ENCODE results near the gene FOXC2. TPM values are rescaled to one million over a fixed set of nuclear protein-coding genes. Genes with fewer than 3 reads are reported as not detected.

Gene FOXC2
- total and polyA plus RNA-seq, 2 donors (not counting 1 experiment from before 2014, with no cell fraction given), result not detected

DNA sequence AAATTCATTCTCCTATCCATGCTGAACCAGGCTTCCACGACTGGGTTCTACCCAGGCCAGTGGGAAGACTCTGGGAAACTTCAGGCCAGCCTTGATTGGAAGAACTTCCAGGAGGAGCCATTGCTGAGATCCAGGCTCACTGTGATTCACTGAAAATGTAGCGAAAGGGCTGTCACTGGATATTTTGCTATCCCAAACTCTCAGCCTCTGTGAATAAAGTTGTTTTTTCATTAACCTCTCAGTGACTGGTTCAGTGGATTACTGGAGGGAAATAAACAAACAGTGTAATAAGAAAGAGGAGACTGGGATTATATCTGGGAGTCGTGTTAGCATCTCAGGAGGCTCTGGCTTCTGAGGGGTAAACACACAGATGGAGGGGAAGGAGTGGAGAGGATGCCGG is 14.8 kb downstream of the FOXC2 start:
- TF ChIP-seq, protein P1, sequence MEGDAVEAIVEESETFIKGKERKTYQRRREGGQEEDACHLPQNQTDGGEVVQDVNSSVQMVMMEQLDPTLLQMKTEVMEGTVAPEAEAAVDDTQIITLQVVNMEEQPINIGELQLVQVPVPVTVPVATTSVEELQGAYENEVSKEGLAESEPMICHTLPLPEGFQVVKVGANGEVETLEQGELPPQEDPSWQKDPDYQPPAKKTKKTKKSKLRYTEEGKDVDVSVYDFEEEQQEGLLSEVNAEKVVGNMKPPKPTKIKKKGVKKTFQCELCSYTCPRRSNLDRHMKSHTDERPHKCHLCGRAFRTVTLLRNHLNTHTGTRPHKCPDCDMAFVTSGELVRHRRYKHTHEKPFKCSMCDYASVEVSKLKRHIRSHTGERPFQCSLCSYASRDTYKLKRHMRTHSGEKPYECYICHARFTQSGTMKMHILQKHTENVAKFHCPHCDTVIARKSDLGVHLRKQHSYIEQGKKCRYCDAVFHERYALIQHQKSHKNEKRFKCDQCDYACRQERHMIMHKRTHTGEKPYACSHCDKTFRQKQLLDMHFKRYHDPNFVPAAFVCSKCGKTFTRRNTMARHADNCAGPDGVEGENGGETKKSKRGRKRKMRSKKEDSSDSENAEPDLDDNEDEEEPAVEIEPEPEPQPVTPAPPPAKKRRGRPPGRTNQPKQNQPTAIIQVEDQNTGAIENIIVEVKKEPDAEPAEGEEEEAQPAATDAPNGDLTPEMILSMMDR (IDR thresholded peaks at IDR 0.05), result no peak
- TF ChIP-seq EZH2 (IDR thresholded peaks at IDR 0.05; ENCODE audit: borderline replicate concordance, insufficient read depth, low read depth, low read length, poor library complexity, severe bottlenecking), result no peak
- H2AFZ ChIP-seq (ENCODE audit: insufficient read depth, low read depth, low read length, poor library complexity, severe bottlenecking), result no peak overlapping the region
- intact Hi-C loops (cut with micrococcal nuclease), result no loop called here
- no peaks in the 10 kb centered on the region for H3K36me3 ChIP-seq (replicated peaks in 1 of 2; ENCODE audit: control extremely low read depth in 1 of 2, control insufficient read depth in 1 of 2, extremely low read depth in 1 of 2, insufficient read depth in 2 of 2, low read length in 1 of 2)
- H3K79me2 ChIP-seq (ENCODE audit: control insufficient read depth, insufficient read depth, low read length), result no peaks in the 10 kb centered on the region
- no peak overlapping the region for H3K27ac Mint-ChIP-seq
- CTCF ChIA-PET, result interaction anchor here (1.6 kb wide), 1 partner anchor 17 kb away, joined by 4 read pairs; no protein-coding TSS in a partner anchor
- ATAC-seq (ENCODE audit: low read depth) (no peak), DNase-seq (no peak)
- POLR2A ChIA-PET, result no interaction called here
- no peak overlapping the region for H3K4me2 ChIP-seq (replicated peaks; ENCODE audit: low read depth, low read length, poor library complexity, severe bottlenecking)
- peaks cover 0 to 52% (median 21%) of the 10 kb centered on the region in 4 experiments for H3K27me3 ChIP-seq (replicated peaks in 1 of 4; ENCODE audit: control extremely low read depth in 1 of 4, control insufficient read depth in 3 of 4, insufficient read depth in 4 of 4, low read length in 3 of 4)
- H3K4me3 Mint-ChIP-seq, result no peak overlapping the region
- H4K20me1 ChIP-seq (ENCODE audit: control insufficient read depth, insufficient read depth, low read length, poor library complexity, severe bottlenecking), result no peaks in the 10 kb centered on the region
- 75% methylated on average over 3 of the region's 4 CpGs for WGBS (ENCODE audit: insufficient coverage)
- peaks cover 2 to 4% of the 10 kb centered on the region in 2 donors for H3K4me1 ChIP-seq (ENCODE audit: control insufficient read depth in 2 of 2, insufficient read depth in 2 of 2, low read length in 2 of 2)
- no peaks in the 10 kb centered on the region for H3K9me3 ChIP-seq (ENCODE audit: control extremely low read depth in 1 of 3, control insufficient read depth in 2 of 3, insufficient read depth in 1 of 3, low read length in 2 of 3)
- H3K27me3 Mint-ChIP-seq, result peaks cover 62% of the 10 kb centered on the region
- no peak overlapping the region for H3K27ac ChIP-seq (ENCODE audit: low read length in 2 of 2)
- peaks cover 12% of the 10 kb centered on the region for H3K4me1 Mint-ChIP-seq
- H3K9me3 Mint-ChIP-seq (ENCODE audit: insufficient read depth), result no peaks in the 10 kb centered on the region
- H3K4me3 ChIP-seq (ENCODE audit: control extremely low read depth in 1 of 5, extremely low read depth in 1 of 5, insufficient read depth in 1 of 5, low read depth in 2 of 5, low read length in 4 of 5), result no peak overlapping the region
- H3K9ac ChIP-seq (ENCODE audit: low read length), result no peak overlapping the region

DNA sequence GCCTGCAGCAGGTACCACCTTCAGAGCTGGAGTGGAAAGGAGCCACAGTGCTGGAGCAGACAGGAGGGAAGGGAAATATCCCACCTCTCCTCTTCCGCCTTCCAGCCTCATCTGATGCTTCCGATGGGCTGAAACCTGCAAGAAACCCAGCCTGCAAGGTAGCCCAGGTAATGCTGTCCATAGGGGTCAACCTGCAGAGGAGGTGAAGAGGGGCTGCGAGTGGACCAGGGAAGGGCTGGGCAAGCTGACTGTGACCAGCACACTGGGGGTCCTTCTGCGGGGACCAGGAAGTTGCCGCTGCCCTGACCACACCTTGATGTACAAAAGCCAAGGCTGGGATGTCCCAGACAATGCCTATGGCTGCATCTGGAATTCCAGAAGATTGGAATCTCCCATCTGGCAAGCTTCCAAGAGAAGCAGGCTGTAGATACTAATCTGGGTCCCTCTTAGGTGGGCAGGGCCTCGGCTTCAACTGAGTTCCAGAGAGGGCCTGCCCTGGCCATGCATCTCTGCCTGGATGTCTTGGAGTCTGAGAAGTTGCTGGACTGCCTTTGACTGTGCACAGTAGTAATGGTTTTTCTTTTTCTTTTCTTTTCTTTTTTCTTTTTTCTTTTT is 17.5 kb downstream of the FOXC2 start:
- Histone ChIP-seq H3K4me3 (ENCODE audit: control extremely low read depth in 1 of 5, extremely low read depth in 1 of 5, insufficient read depth in 1 of 5, low read depth in 2 of 5, low read length in 4 of 5) (no peak overlapping the region), H3K9ac (ENCODE audit: low read length) (no peak overlapping the region), H3K27me3 (replicated peaks in 1 of 4; ENCODE audit: control extremely low read depth in 1 of 4, control insufficient read depth in 3 of 4, insufficient read depth in 4 of 4, low read length in 3 of 4) (peaks cover 0 to 27% (median 8%) of the 10 kb centered on the region in 4 experiments), H3K4me1 (ENCODE audit: control insufficient read depth in 2 of 2, insufficient read depth in 2 of 2, low read length in 2 of 2) (no peaks in the 10 kb centered on the region), H4K20me1 (ENCODE audit: control insufficient read depth, insufficient read depth, low read length, poor library complexity, severe bottlenecking) (no peaks in the 10 kb centered on the region), H3K79me2 (ENCODE audit: control insufficient read depth, insufficient read depth, low read length) (no peaks in the 10 kb centered on the region), H2AFZ (ENCODE audit: insufficient read depth, low read depth, low read length, poor library complexity, severe bottlenecking) (no peak overlapping the region), H3K4me2 (replicated peaks; ENCODE audit: low read depth, low read length, poor library complexity, severe bottlenecking) (no peak overlapping the region), H3K27ac (ENCODE audit: low read length in 2 of 2) (no peak overlapping the region), H3K36me3 (replicated peaks in 1 of 2; ENCODE audit: control extremely low read depth in 1 of 2, control insufficient read depth in 1 of 2, extremely low read depth in 1 of 2, insufficient read depth in 2 of 2, low read length in 1 of 2) (no peaks in the 10 kb centered on the region), H3K9me3 (ENCODE audit: control extremely low read depth in 1 of 3, control insufficient read depth in 2 of 3, insufficient read depth in 1 of 3, low read length in 2 of 3) (no peaks in the 10 kb centered on the region)
- ATAC-seq (ENCODE audit: low read depth), result no peak
- peaks cover 45% of the 10 kb centered on the region for H3K27me3 Mint-ChIP-seq
- no peak overlapping the region for H3K27ac Mint-ChIP-seq
- TF ChIP-seq, protein P1 (IDR thresholded peaks at IDR 0.05), result no peak
- no peak for TF ChIP-seq EZH2 (IDR thresholded peaks at IDR 0.05; ENCODE audit: borderline replicate concordance, insufficient read depth, low read depth, low read length, poor library complexity, severe bottlenecking)
- DNase-seq, result no peak
- POLR2A ChIA-PET, result no interaction called here
- no peaks in the 10 kb centered on the region for H3K9me3 Mint-ChIP-seq (ENCODE audit: insufficient read depth)
- H3K4me1 Mint-ChIP-seq, result peaks cover 3% of the 10 kb centered on the region
- intact Hi-C loops (cut with micrococcal nuclease), result no loop called here
- 82% methylated on average over 5 of the region's 6 CpGs for WGBS (ENCODE audit: insufficient coverage)
- CTCF ChIA-PET, result no interaction called here
- no peak overlapping the region for H3K4me3 Mint-ChIP-seq
